GM21529 (cell line): ENCODE results near the gene FTO.

ENCODE experiments used
- ATAC-seq: cut with Tn5 transposase; IDR thresholded peaks from one replicate; pipeline ENCODE4 v1.9.1; 2021; ENCODE audit not compliant: unreplicated experiment

FTO gene

GRCh38 chr16:54049591-54050458, 345.9 kb downstream of the FTO start:
- ATAC-seq = no peak

DNA sequence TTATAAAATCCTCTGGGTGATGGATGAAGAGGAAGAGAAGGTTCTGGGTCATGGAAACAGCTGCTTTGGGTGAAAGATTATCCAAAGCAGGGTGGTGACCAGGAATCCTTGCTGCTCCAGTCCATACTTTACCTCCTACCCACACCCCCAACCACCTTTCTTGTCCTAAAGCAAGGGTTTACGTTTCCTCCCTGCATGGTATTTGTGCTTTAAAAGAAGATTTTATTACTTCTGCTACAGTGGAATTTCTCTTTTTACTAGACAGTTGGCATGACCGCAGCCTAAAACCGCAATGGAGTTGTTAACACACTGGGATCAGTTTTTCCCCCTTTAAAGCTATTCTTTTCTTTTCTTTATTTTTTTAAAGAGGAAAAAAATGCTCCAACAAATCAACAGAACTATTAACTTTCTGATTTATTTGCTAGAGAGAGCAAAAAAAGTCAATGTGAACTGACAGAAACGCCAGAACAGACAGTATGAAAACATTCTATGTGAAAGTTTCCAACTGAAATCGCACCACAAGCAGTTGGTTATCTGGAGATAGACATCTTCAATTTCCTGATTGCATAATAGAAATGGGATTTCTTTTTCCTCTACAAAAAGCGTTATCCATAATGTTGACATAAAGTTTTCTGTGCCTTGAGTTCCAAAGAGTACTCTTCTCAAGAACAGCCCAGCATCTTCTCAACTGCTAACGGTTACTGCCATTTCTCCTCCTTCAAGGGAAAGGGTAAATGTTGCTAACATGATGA, 346.7 kb downstream of the FTO start:
- ATAC-seq = no peak

DNA sequence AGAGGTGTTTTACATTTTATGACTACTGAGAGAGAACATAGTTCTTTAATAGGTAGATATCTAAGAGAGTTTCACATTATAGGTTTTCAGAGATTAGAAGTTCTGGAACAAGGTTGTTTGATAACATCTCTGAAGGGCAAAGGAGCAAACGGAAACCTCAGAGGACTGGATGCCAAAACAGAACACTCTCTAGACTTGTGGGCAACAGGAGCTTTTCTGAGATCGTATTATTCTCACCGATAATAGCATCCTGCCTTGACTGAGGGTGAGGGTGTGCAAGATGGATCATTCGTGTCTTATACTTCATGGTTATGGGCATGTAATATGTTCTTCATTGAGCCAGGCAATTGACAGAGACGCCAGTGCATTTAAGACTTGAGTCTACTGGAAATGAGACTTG, 347.9 kb downstream of the FTO start:
- ATAC-seq = no peak

DNA sequence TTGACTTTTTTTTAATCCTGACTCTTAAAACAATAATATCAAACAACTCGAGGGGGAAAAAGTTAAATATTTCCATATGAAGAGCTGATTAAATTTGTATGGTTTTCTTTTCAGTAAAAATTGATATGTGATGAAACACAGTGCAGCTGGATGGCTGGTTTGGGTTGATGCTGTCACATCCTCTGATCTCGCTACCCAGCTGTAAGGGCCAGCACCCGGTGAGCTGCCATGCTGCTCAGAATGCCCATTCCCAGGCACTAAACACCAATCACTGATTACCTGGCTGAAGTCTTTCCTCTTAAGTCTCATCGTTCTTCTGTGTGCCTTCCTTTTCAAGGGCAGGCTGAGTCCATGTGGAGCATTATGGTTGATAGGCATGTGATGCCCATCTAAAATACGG, 348.3 kb downstream of the FTO start:
- ATAC-seq = no peak

- no peak for ATAC-seq
These were observed 350.2 kb downstream of the FTO start for GRCh38 chr16:54053891-54054820.

DNA sequence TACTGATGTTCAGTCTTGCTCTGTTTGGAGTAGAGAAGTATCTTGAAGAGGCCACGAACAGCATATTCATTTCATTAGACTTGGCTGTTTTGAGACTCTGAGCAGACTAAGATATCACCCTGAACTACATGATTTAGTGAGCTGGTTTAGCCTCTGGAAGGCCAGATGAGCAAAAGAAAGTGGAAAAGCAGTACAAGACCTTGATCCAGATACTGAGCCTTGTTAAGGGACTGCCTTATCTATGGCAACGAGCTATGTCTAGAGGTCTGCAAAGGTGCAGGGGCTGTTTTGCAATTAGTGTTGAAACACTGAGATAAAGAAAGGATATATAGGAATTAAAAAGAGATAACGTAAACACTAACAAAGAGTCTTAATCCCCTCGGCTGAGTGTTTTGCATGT, 351.2 kb downstream of the FTO start:
- no peak for ATAC-seq

GRCh38 chr16:54055864-54056263, 351.9 kb downstream of the FTO start:
- ATAC-seq = no peak

DNA sequence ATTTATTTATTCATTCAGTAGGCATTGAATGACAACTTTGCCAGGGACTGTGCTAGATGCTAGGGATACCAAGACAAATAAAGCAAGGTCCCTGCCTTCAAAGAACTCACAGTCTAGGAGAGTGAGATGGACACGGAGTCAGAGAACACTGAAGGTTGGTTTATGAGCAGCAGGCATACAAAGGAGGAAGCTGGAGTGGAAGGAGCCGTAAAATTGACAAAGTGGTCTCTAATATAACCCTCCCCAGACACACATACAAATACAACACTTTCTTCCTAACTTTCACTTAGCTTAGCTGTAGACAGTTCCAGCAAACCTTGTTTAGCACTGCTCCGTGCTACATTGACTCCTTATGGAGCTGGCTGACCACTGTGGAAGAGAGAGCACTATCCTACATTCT, 353.0 kb downstream of the FTO start:
- ATAC-seq = no peak

GRCh38 chr16:54059319-54059718, 355.4 kb downstream of the FTO start:
- ATAC-seq = no peak

- ATAC-seq = no peak
These were observed 356.9 kb downstream of the FTO start for GRCh38 chr16:54060599-54061421.

- ATAC-seq = no peak
These were observed 357.5 kb downstream of the FTO start for GRCh38 chr16:54061454-54061853.

DNA sequence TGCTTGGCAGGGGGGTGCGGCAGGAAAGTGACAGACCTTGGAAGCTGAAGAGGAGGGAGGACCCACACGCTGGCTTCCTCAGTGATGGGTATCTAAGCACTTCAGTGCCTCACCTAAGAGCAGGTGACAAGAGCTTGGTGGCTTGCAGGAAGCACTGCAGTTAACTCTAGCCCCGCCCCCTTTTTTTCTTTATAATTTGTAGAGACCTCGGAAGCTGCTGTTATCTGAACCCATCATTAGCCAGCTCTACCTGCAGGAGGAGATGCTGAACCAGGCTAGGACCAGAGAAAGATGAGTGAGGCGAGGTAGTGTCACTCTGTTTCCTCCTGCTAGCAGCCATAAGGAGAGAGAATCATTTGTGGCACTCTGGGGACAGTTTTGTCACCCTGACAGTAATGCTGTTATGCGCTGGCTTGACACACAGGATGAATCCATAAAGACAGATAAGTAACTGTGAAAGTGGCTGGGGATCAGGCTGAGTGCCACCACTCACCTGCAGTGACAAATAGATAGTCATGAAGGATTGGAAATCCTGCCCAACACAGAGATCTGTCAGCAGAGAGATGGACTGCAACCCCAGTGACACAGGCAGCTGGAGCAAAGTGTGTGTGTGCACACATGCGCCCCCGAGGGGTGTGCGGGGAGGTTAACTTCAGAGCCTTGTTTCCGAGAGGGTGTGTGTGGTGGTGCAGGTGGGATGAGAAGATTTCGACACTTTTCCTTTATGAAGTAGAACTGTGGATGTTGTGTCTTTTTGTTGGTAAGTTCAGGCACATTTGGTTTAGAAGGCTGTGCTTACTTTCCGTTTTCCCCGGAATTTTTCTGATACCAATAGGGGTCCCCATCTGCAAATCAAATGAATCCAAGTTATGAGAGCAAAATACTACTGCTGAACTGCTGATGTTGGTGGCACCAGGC, 358.7 kb downstream of the FTO start:
- ATAC-seq = no peak

DNA sequence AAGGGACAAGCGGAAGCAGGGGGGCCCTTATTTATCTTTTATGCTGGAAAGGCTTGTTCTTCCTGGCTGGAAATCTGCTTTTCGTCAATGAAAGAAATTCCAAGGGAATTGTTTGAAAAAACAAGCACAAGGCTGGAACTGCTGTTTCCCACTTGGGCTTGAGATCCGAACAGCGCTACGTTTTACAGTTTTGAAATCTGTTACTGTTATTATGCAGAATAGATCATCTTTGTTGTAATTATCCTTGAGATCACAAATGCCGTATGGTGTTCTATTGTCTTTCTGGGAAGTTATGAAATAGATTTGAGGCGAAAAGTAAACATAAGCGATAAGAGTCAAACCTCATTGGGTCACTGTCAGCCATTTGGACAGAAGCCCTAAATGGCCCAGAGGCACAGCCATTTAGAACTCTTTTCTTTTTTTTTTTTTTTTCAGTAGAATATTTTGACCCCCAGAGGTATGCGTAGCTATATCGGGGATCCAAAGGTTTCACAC, 359.4 kb downstream of the FTO start:
- no peak for ATAC-seq

- ATAC-seq = no peak
These were observed 362.6 kb downstream of the FTO start for GRCh38 chr16:54066451-54067105.

DNA sequence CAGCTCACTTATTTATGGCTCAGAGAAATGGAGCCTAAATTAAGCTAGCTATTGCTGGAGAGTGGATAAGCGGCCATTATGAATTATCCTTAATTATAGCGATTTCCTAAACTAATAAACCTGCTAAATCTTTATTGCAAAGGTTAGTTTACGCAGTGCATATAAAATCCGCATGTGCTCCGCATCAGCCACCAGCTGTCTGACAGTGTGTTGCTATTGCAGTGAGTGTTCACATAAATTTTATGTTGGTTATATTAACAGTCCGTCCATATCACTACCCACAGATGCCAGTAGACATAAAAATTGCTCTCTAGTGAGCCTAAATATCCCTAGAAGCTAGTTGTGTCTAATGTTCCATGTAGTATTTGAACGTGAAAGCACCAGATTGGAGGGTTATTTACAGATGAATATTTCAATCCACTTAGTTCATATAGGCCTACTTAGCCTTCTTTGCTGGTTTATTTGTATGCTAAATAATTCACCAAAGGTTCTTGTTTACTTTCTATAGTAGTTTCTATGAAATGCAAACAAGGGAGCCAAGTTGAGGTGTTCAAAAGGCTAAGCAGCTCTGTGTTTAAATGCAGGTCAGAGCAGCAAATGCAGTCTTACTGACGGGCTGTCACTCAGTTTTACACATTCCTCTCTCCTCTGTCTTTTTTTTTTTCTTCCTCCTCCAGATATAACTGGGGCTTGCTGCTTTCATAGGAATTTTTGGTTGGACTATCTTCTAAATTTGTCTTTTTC, 363.5 kb downstream of the FTO start:
- ATAC-seq = no peak

- no peak for ATAC-seq
These were observed 364.3 kb downstream of the FTO start for GRCh38 chr16:54068212-54068611.

GRCh38 chr16:54069601-54070239, 365.8 kb downstream of the FTO start:
- ATAC-seq = no peak
